H1 (cell line): ENCODE data around the gene BTBD9. TPM values are rescaled to one million over a fixed set of nuclear protein-coding genes. Genes with fewer than 3 reads are reported as not detected.

Experiments used
- CTCF ChIA-PET: fragments of 300-600 bp; sonication (Branson Sonifier 250); formaldehyde crosslinking; loops from one replicate; lab custom pipeline; 2021; ENCODE audit not compliant: partially characterized antibody; lab: Charles Lee
- POLR2A ChIA-PET: fragments of 300-600 bp; sonication (Branson Sonifier 250); formaldehyde crosslinking; loops from one replicate; lab custom pipeline; 2021; ENCODE audit warnings: inconsistent platforms; ENCODE audit not compliant: partially characterized antibody; lab: Charles Lee
- DNase-seq, 2 experiments: peaks; one replicate each; pipeline versions ENCODE4 v3.0.0 to v3.0.0-alpha.2; 2010 to 2022; ENCODE audit warnings: low spot score in 2 of 2, low read depth in 1 of 2, mixed read lengths in 1 of 2
- FAIRE-seq: peaks from 2 replicates; lab custom pipeline; 2011; peaks lifted over from hg19 to GRCh38; lab: Jason Lieb, UNC
- H2AFZ ChIP-seq: 2 replicates; pipeline ENCODE4 v1.8.1; 2012; ENCODE audit warnings: low read length, inconsistent platforms
- H2AK5ac ChIP-seq: 2 replicates; pipeline ENCODE4 v1.6.1; 2013; ENCODE audit warnings: low read depth, low read length
- H2BK120ac ChIP-seq: replicated peaks from 2 replicates; pipeline ENCODE3; 2013; ENCODE audit warnings: low read depth, low read length, inconsistent platforms
- H2BK12ac ChIP-seq: 2 replicates; pipeline ENCODE4 v1.6.1; 2013; ENCODE audit warnings: low read depth, low read length
- H2BK15ac ChIP-seq: 2 replicates; pipeline ENCODE4 v1.6.1; 2013; ENCODE audit warnings: low read length
- H2BK20ac ChIP-seq: 2 replicates; pipeline ENCODE4 v1.6.1; 2013; ENCODE audit warnings: low read length
- H2BK5ac ChIP-seq: 2 replicates; pipeline ENCODE4 v1.6.1; 2013; ENCODE audit warnings: low read depth, low read length
- H3K14ac ChIP-seq: 2 replicates; pipeline ENCODE4 v1.6.1; 2013; ENCODE audit warnings: inconsistent platforms; ENCODE audit not compliant: insufficient read length
- H3K18ac ChIP-seq: 2 replicates; pipeline ENCODE4 v1.6.1; 2013; ENCODE audit warnings: low read length; ENCODE audit errors: extremely low read depth
- H3K23ac ChIP-seq: 2 replicates; pipeline ENCODE4 v1.6.1; 2013; ENCODE audit warnings: inconsistent platforms; ENCODE audit not compliant: insufficient read length
- H3K23me2 ChIP-seq: 2 replicates; pipeline ENCODE4 v1.6.1; 2013; ENCODE audit warnings: low read depth, low read length
- H3K27ac ChIP-seq: 2 replicates; pipeline ENCODE4 v1.6.1; 2011; ENCODE audit warnings: low read depth, low read length, inconsistent platforms
- H3K27me3 ChIP-seq, 4 experiments: replicated peaks in 1 of 4; 1 replicate in 1 of 4; 2 replicates in 3 of 4; pipeline versions ENCODE4 v1.6.1 to v1.8.1; 2011 to 2013; ENCODE audit warnings: low read length in 3 of 4, mild to moderate bottlenecking in 3 of 4, inconsistent platforms in 2 of 4, mixed read lengths in 2 of 4, moderate library complexity in 1 of 4; ENCODE audit not compliant: control insufficient read depth in 3 of 4, insufficient read depth in 3 of 4; ENCODE audit errors: extremely low read depth in 1 of 4
- H3K36me3 ChIP-seq, 4 experiments: 2 replicates each; pipeline versions ENCODE4 v1.6.1 to v1.8.1; 2011 to 2013; ENCODE audit warnings: mild to moderate bottlenecking in 4 of 4, low read length in 3 of 4, moderate library complexity in 2 of 4, control low read depth in 1 of 4, inconsistent platforms in 1 of 4; ENCODE audit not compliant: insufficient read depth in 4 of 4, control insufficient read depth in 2 of 4
- H3K4ac ChIP-seq: replicated peaks from 2 replicates; pipeline ENCODE3; 2013; ENCODE audit warnings: low read length, low read depth, mixed read lengths, inconsistent platforms; ENCODE audit not compliant: insufficient read length
- H3K4me1 ChIP-seq, 4 experiments: replicated peaks in 1 of 4; 1 replicate in 1 of 4; 2 replicates in 3 of 4; pipeline versions ENCODE4 v1.6.1 to v1.8.1; 2011 to 2013; ENCODE audit warnings: low read length in 3 of 4, inconsistent platforms in 2 of 4, mixed read lengths in 1 of 4; ENCODE audit not compliant: insufficient read depth in 4 of 4, control insufficient read depth in 3 of 4
- H3K4me2 ChIP-seq, 2 experiments: 2 replicates each; pipeline versions ENCODE4 v1.6.1 to v1.8.1; 2011 to 2013; ENCODE audit warnings: low read depth in 2 of 2, low read length in 2 of 2, control low read depth in 1 of 2, inconsistent platforms in 1 of 2, mild to moderate bottlenecking in 1 of 2; ENCODE audit not compliant: insufficient read depth in 1 of 2
- H3K4me3 ChIP-seq, 4 experiments: fragments of 200-600, 300-600 bp in 1 of 4; sonication (generic), shearing (Covaris generic), sonication (Bioruptor Twin) in 1 of 4; 2 replicates each; pipeline versions ENCODE4 v1.5.1 to v1.8.1; 2011 to 2016; ENCODE audit warnings: low read length in 4 of 4, low read depth in 3 of 4, control low read depth in 2 of 4, inconsistent platforms in 2 of 4, mild to moderate bottlenecking in 2 of 4, mixed read lengths in 1 of 4, moderate library complexity in 1 of 4; ENCODE audit not compliant: insufficient read depth in 2 of 4; ENCODE audit errors: extremely low read depth in 1 of 4
- H3K56ac ChIP-seq: replicated peaks from 2 replicates; pipeline ENCODE3; 2013; ENCODE audit warnings: low read depth, mild to moderate bottlenecking, mixed read lengths, low read length, inconsistent platforms; ENCODE audit not compliant: insufficient read length
- H3K79me1 ChIP-seq: 2 replicates; pipeline ENCODE4 v1.6.1; 2013; ENCODE audit warnings: low read depth, low read length, control low read depth
- H3K79me2 ChIP-seq, 2 experiments: 2 replicates each; pipeline versions ENCODE4 v1.6.1 to v1.8.1; 2012 to 2013; ENCODE audit warnings: low read length in 2 of 2, mild to moderate bottlenecking in 2 of 2, inconsistent platforms in 1 of 2; ENCODE audit not compliant: insufficient read depth in 2 of 2, control insufficient read depth in 1 of 2
- H3K9ac ChIP-seq, 4 experiments: replicated peaks in 1 of 4; 1 replicate in 1 of 4; 2 replicates in 3 of 4; pipeline versions ENCODE4 v1.6.1 to v1.8.1; 2011 to 2013; ENCODE audit warnings: low read depth in 3 of 4, low read length in 3 of 4, control low read depth in 2 of 4, mild to moderate bottlenecking in 2 of 4, moderate library complexity in 2 of 4, inconsistent platforms in 1 of 4; ENCODE audit errors: extremely low read depth in 1 of 4
- H3K9me3 ChIP-seq, 2 experiments: 2 replicates each; pipeline versions ENCODE4 v1.6.1 to v1.8.1; 2012 to 2013; ENCODE audit warnings: mild to moderate bottlenecking in 2 of 2, moderate library complexity in 2 of 2, control low read depth in 1 of 2, inconsistent platforms in 1 of 2, low read depth in 1 of 2, low read length in 1 of 2, mixed read lengths in 1 of 2; ENCODE audit not compliant: insufficient read depth in 2 of 2
- H4K20me1 ChIP-seq, 2 experiments: replicated peaks in 1 of 2; 2 replicates each; pipeline versions ENCODE3 to v1.8.1; 2011 to 2013; ENCODE audit warnings: inconsistent platforms in 2 of 2, low read length in 2 of 2, mild to moderate bottlenecking in 1 of 2; ENCODE audit not compliant: insufficient read depth in 2 of 2, control insufficient read depth in 1 of 2
- H4K5ac ChIP-seq: 2 replicates; pipeline ENCODE4 v1.6.1; 2013; ENCODE audit warnings: low read length, low read depth, mixed read lengths, inconsistent platforms; ENCODE audit not compliant: insufficient read length
- H4K8ac ChIP-seq: 2 replicates; pipeline ENCODE4 v1.8.0; 2013; ENCODE audit warnings: mild to moderate bottlenecking, moderate library complexity, low read length, inconsistent platforms; ENCODE audit not compliant: insufficient read depth; ENCODE audit errors: extremely low read depth
- H4K91ac ChIP-seq: replicated peaks from 2 replicates; pipeline ENCODE3; 2013; ENCODE audit warnings: low read length, mixed read lengths, inconsistent platforms; ENCODE audit not compliant: insufficient read length
- CBX8 ChIP-seq: fragments of 300-800, 300-1000 bp; sonication (generic); IDR thresholded peaks from 2 replicates; pipeline ENCODE4 v1.7.1; 2016; ENCODE audit warnings: low read depth, low read length, borderline replicate concordance
- NANOG ChIP-seq: IDR thresholded peaks from 2 replicates; pipeline ENCODE4 v1.6.1; 2011; ENCODE audit warnings: low read length, low read depth, mild to moderate bottlenecking, inconsistent platforms; ENCODE audit not compliant: insufficient read depth, poor library complexity, severe bottlenecking
- TCF12 ChIP-seq: IDR thresholded peaks from 2 replicates; pipeline ENCODE4 v1.6.1; 2011; ENCODE audit warnings: low read depth, mild to moderate bottlenecking, low read length
- WGBS, 2 experiments: shearing (Covaris generic) in 1 of 2; methylation state at CpG; one replicate each; pipeline versions ENCODE4 v1.1.6 to v1.1.7; 2013 to 2015; ENCODE audit warnings: low lambda C conversion rate in 2 of 2, mixed read lengths in 2 of 2, inconsistent platforms in 1 of 2, low coverage in 1 of 2, missing lambda C conversion rate in 1 of 2; ENCODE audit not compliant: insufficient replicate concordance in 2 of 2, insufficient coverage in 1 of 2, insufficient read length in 1 of 2; ENCODE audit errors: extremely low coverage in 1 of 2, missing lambda C conversion rate in 1 of 2; 5-methylcytosine and 5-hydroxymethylcytosine counted together
- polyA plus RNA-seq, 7 experiments: library from polyadenylated mRNA; depleted of rRNA in 3 of 7; stranded (reverse) in 5 of 7; unstranded in 2 of 7; fragments of >200 nt in 5 of 7; fragments of 200-250 nt in 2 of 7; gene quantifications; 1 replicate in 5 of 7; 2 replicates in 1 of 7; 4 replicates in 1 of 7; pipeline versions ENCODE4 v1.2.1 to v1.2.3, GENCODE V29; 2011 to 2013; ENCODE audit warnings: missing spikeins in 2 of 7, mixed read lengths in 2 of 7
- total RNA-seq: library from RNA; stranded (reverse); fragmentation: NEBNext Ultra II Directional; extraction: Animal tissue kit (Norgen Biotek cat#: 25700); gene quantifications from 2 replicates; pipeline ENCODE4 v1.2.1, GENCODE V29; 2021
- TF ChIP-seq, protein P1 (sequence below): IDR thresholded peaks from 2 replicates; pipeline ENCODE4 v1.6.1; 2012; ENCODE audit warnings: inconsistent platforms

The BTBD9 gene
- total and polyA plus RNA-seq, 2 of the 8 experiments (the other 6 are each of a cell fraction or from before 2014, with no cell fraction given) = 0.92 to 4.1 TPM

DNA sequence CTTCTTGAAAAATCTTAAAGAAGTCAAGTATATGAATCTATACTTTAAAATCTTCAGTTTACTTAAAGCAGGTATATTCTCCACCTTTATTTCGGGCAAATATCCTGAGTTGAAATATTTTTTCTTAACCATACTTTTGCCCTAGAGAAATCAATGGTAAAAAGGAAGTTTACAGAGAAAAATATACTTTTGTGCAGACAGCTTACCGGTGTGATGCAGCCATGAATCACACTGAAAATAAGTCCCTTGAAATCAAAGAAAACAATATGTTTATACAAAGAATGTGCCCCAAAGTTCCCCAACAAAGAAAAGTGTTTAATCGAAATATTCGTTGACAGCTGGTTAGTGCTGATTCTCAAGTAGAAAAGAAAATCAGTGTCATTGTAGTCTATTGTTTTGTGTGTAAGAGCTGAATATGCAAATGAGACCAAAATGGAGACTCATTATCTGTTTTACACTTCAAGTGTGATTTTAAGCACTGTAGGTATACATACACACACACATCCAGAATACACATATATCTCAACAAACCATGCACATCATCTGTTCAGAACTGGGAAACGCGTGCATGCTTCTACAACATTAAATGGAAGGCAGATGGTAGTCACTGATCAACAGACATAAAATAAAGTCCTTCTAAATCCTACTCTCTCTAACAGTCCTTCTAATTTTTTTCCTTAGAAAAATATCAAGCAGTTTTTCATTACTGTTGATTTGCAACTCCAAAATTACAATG is 73.3 kb downstream of the BTBD9 start:
- H3K36me3 ChIP-seq = no peaks in the 10 kb centered on the region
- H3K4me2 ChIP-seq = no peak overlapping the region
- H3K23me2 ChIP-seq = no peaks in the 10 kb centered on the region
- H4K5ac ChIP-seq = no peak overlapping the region
- WGBS, 2 experiments = 85% methylated on average over 6 of the region's 6 CpGs; no CpG with 5 or more reads in 1 of the 2 experiments
- POLR2A ChIA-PET = interaction anchor here (1.3 kb wide), 1 partner anchor 783 kb away, joined by 3 read pairs; no protein-coding TSS in a partner anchor
- H4K20me1 ChIP-seq = no peaks in the 10 kb centered on the region
- no peak overlapping the region for H3K23ac ChIP-seq
- H3K9ac ChIP-seq = no peak overlapping the region
- no peak overlapping the region for H3K14ac ChIP-seq
- no peak overlapping the region for H3K4me3 ChIP-seq
- CTCF ChIA-PET = interaction anchor here (0.8 to 1.3 kb wide), 2 partner anchors 72 to 861 kb away, joined by 3 read pairs; no protein-coding TSS in a partner anchor
- H2BK20ac ChIP-seq = no peak overlapping the region
- no peak overlapping the region for H2AFZ ChIP-seq
- no peak overlapping the region for H2BK15ac ChIP-seq
- DNase-seq (no peak), FAIRE-seq (peak; percentile 7)
- peaks cover 0 to 4% (median 0%) of the 10 kb centered on the region in 4 experiments; a peak in 1 of 7 replicates for H3K4me1 ChIP-seq
- H3K9me3 ChIP-seq = no peaks in the 10 kb centered on the region
- H3K4ac ChIP-seq = no peak overlapping the region
- no peak overlapping the region for H2AK5ac ChIP-seq
- no peak overlapping the region for H2BK12ac ChIP-seq
- TF ChIP-seq TCF12 (no peak), NANOG (no peak), CBX8 (no peak)
- TF ChIP-seq, protein P1, sequence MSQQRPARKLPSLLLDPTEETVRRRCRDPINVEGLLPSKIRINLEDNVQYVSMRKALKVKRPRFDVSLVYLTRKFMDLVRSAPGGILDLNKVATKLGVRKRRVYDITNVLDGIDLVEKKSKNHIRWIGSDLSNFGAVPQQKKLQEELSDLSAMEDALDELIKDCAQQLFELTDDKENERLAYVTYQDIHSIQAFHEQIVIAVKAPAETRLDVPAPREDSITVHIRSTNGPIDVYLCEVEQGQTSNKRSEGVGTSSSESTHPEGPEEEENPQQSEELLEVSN = no peak
- H3K56ac ChIP-seq = no peak overlapping the region
- H4K8ac ChIP-seq = no peak overlapping the region
- H3K79me1 ChIP-seq = no peaks in the 10 kb centered on the region
- no peaks in the 10 kb centered on the region for H3K27me3 ChIP-seq
- no peak overlapping the region for H3K27ac ChIP-seq
- H2BK5ac ChIP-seq = no peak overlapping the region
- no peak overlapping the region for H2BK120ac ChIP-seq
- no peak overlapping the region for H3K18ac ChIP-seq
- H3K79me2 ChIP-seq = no peaks in the 10 kb centered on the region
- no peak overlapping the region for H4K91ac ChIP-seq
